ENCODE data around the gene SEMA3E.
"Not testable (repeated sequence)": the region's sequence is repeated elsewhere in the genome, so short reads cannot be mapped to it uniquely, and the experiment has no call there.

Gene SEMA3E

GRCh38 chr7:83648464-83649241 is at the start of gene SEMA3E:
SEMA3E (minus strand) TSS chr7:83649139.
- no peak for DNase-seq

- DNase-seq: no peak
These were observed 49.0 kb upstream of the SEMA3E start for GRCh38 chr7:83697804-83698530.

- DNase-seq: no peak
These were observed 47.2 kb upstream of the SEMA3E start for GRCh38 chr7:83696101-83696500.

- no peak for DNase-seq
These were observed 46.4 kb upstream of the SEMA3E start for GRCh38 chr7:83695128-83695960.

- no peak for DNase-seq
These were observed 44.3 kb upstream of the SEMA3E start for GRCh38 chr7:83693256-83693655.

GRCh38 chr7:83691095-83691494 is 42.2 kb upstream of the SEMA3E start:
- no peak for DNase-seq

- no peak for DNase-seq
These were observed 40.9 kb upstream of the SEMA3E start for GRCh38 chr7:83689855-83690254.

GRCh38 chr7:83686416-83686815 is 37.5 kb upstream of the SEMA3E start:
- DNase-seq: no peak

- DNase-seq: no peak
These were observed 36.0 kb upstream of the SEMA3E start for GRCh38 chr7:83684928-83685327.

GRCh38 chr7:83681200-83681778 is 32.4 kb upstream of the SEMA3E start:
- no peak for DNase-seq

- no peak for DNase-seq
These were observed 28.4 kb upstream of the SEMA3E start for GRCh38 chr7:83677180-83677866.

GRCh38 chr7:83673291-83673690 is 24.4 kb upstream of the SEMA3E start:
- not testable (repeated sequence) for DNase-seq

GRCh38 chr7:83672157-83672556 is 23.2 kb upstream of the SEMA3E start:
- DNase-seq: no peak

- no peak for DNase-seq
These were observed 14.2 kb upstream of the SEMA3E start for GRCh38 chr7:83663131-83663530.

GRCh38 chr7:83658126-83658525 is 9.2 kb upstream of the SEMA3E start:
- DNase-seq: no peak

GRCh38 chr7:83655951-83656556 is 7.1 kb upstream of the SEMA3E start:
- DNase-seq: no peak

- DNase-seq: no peak
These were observed 3.5 kb upstream of the SEMA3E start for GRCh38 chr7:83652481-83652880.

- no peak for DNase-seq
These were observed 762 bp upstream of the SEMA3E start for GRCh38 chr7:83649701-83650100.

GRCh38 chr7:83646027-83646426 is 2.9 kb downstream of the SEMA3E start:
- DNase-seq: no peak

- DNase-seq: no peak
These were observed 5.2 kb downstream of the SEMA3E start for GRCh38 chr7:83643739-83644138.

- no peak for DNase-seq
These were observed 5.9 kb downstream of the SEMA3E start for GRCh38 chr7:83643012-83643411.
